ENCODE measurements around the gene STAC.
"Not testable (repeated sequence)": the region's sequence is repeated elsewhere in the genome, so short reads cannot be mapped to it uniquely, and the experiment has no call there.

Gene STAC

GRCh38 chr3:36417237-36417636, 36.9 kb downstream of the STAC start:
- DNase-seq, result no peak

- no peak for DNase-seq
Observed at GRCh38 chr3:36418296-36418695, 38.0 kb downstream of the STAC start.

GRCh38 chr3:36428445-36428844, 48.1 kb downstream of the STAC start:
- no peak for DNase-seq

- DNase-seq, result no peak
Observed at GRCh38 chr3:36429986-36430485, 49.7 kb downstream of the STAC start.

- DNase-seq, result no peak
Observed at GRCh38 chr3:36433511-36433910, 53.2 kb downstream of the STAC start.

GRCh38 chr3:36434687-36435426, 54.6 kb downstream of the STAC start:
- DNase-seq, result no peak

- no peak for DNase-seq
Observed at GRCh38 chr3:36443028-36443686, 62.9 kb downstream of the STAC start.

GRCh38 chr3:36444909-36445308, 64.6 kb downstream of the STAC start:
- DNase-seq, result no peak

- no peak for DNase-seq
Observed at GRCh38 chr3:36446276-36446675, 66.0 kb downstream of the STAC start.

- no peak for DNase-seq
Observed at GRCh38 chr3:36447061-36447460, 66.8 kb downstream of the STAC start.

GRCh38 chr3:36451816-36452215, 71.5 kb downstream of the STAC start:
- no peak for DNase-seq

- not testable (repeated sequence) for DNase-seq
Observed at GRCh38 chr3:36453213-36453612, 72.9 kb downstream of the STAC start.

- not testable (repeated sequence) for DNase-seq
Observed at GRCh38 chr3:36453896-36454295, 73.6 kb downstream of the STAC start.

- DNase-seq, result no peak
Observed at GRCh38 chr3:36455406-36455805, 75.1 kb downstream of the STAC start.

- no peak for DNase-seq
Observed at GRCh38 chr3:36456784-36457183, 76.5 kb downstream of the STAC start.

- no peak for DNase-seq
Observed at GRCh38 chr3:36457667-36458066, 77.4 kb downstream of the STAC start.

GRCh38 chr3:36459177-36459576, 78.9 kb downstream of the STAC start:
- DNase-seq, result no peak

GRCh38 chr3:36461597-36461996, 81.3 kb downstream of the STAC start:
- no peak for DNase-seq

- DNase-seq, result not testable (repeated sequence)
Observed at GRCh38 chr3:36472045-36472444, 91.7 kb downstream of the STAC start.

- no peak for DNase-seq
Observed at GRCh38 chr3:36475558-36475957, 95.3 kb downstream of the STAC start.

GRCh38 chr3:36476286-36476942, 96.1 kb downstream of the STAC start:
- DNase-seq, result no peak

GRCh38 chr3:36477655-36478054, 97.4 kb downstream of the STAC start:
- no peak for DNase-seq

- no peak for DNase-seq
Observed at GRCh38 chr3:36480911-36481648, 100.8 kb downstream of the STAC start.

All from cerebellar nuclear complex (tissue), 1 donor.